ENCODE results near the gene NRG2. TPM values are rescaled to one million over a fixed set of nuclear protein-coding genes. Genes with fewer than 3 reads are reported as not detected.

NRG2 gene

GRCh38 chr5:139797335-139797734 is 245.8 kb downstream of the NRG2 start:
- Histone ChIP-seq H3K4ac (ENCODE audit: low read depth, low read length) (no peak overlapping the region), H3K79me2 (ENCODE audit: control insufficient read depth, insufficient read depth, low read length) (no peaks in the 10 kb centered on the region), H3K4me1 (ENCODE audit: control insufficient read depth, low read depth, low read length) (no peaks in the 10 kb centered on the region), H2BK15ac (replicated peaks; ENCODE audit: low read depth) (no peak overlapping the region), H3K27ac (ENCODE audit: low read depth, low read length) (no peak overlapping the region), H4K5ac (ENCODE audit: low read length) (no peak overlapping the region), H3K79me1 (ENCODE audit: low read length) (no peaks in the 10 kb centered on the region), H3K56ac (ENCODE audit: low read length) (no peak overlapping the region), H2BK120ac (ENCODE audit: low read depth, low read length) (no peak overlapping the region), H2AK5ac (ENCODE audit: low read length) (no peak overlapping the region), H4K8ac (ENCODE audit: low read depth, low read length) (no peak overlapping the region), H3K27me3 (ENCODE audit: insufficient read depth, low read length, poor library complexity) (peaks cover 50% of the 10 kb centered on the region), H3K23ac (ENCODE audit: low read length) (no peak overlapping the region), H3K18ac (ENCODE audit: low read length) (no peak overlapping the region), H3K4me2 (ENCODE audit: low read length) (no peak overlapping the region), H3K9ac (ENCODE audit: low read length) (no peak overlapping the region), H3K4me3 (ENCODE audit: low read length) (no peak overlapping the region), H3K36me3 (ENCODE audit: control insufficient read depth, insufficient read depth, low read length) (no peaks in the 10 kb centered on the region), H2BK5ac (ENCODE audit: low read length) (no peak overlapping the region)
- WGBS (ENCODE audit: extremely low coverage, insufficient coverage, low lambda C conversion rate): no CpG with 5 or more reads among the region's 3 CpGs
- DNase-seq: no peak

Small RNAs within 50 kb of the gene (small RNA-seq; reads per million reads assigned to genes)
- gene RF00019 (ENCODE audit: insufficient read depth): not detected

Measured in mesendoderm (in vitro differentiated cells).